HK-2 (cell line): Measurements from ENCODE around the gene CCDC127.
"Not testable (repeated sequence)": the region's sequence is repeated elsewhere in the genome, so short reads cannot be mapped to it uniquely, and the experiment has no call there.

Experiments
- DNase-seq: peaks from one replicate; pipeline ENCODE4 v3.0.0-alpha.2; 2018; ENCODE audit not compliant: unreplicated experiment

The CCDC127 gene

DNA sequence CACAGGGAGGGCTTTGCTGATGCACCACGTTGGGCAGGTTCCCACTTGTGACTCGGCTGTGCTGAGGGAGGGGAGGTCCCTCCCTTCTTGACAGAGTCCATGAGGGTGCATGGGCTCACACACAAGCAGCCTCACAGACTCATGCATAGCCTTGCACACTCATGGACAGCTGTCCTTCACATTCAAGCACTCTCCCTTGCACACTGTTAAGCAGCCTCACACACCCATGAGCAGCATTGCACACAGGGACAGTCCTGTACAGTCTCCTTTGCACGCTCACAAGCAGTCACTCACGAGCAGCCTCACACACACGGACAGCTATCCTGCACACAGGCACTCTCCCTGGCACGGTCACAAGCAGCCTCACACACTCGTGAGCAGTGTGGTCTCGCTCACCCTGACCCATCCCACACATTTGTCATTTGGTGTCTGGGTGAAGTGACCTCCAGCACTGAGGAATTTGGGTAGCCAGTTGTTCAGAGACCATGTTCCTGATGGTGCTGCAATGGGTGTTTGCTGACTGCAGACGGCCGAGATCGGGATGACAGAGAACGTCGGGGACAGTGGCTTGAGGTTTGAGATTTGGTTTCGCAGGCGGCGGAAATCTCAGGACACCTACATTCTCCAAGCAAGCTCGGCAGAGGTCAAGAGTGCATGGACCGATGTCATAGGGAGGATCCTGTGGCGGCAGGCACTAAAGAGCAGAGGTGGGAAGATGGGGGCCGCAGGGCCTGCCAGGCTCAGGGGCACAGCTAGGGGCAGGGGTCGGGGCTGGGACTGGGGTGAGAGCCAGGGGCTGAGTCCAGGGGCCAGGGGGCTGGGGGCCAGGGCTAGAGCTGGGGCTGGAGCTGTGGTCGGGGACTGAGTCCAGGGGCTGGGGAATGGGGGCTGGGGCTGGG lies 44.3 kb downstream of the CCDC127 start:
- no peak for DNase-seq

DNA sequence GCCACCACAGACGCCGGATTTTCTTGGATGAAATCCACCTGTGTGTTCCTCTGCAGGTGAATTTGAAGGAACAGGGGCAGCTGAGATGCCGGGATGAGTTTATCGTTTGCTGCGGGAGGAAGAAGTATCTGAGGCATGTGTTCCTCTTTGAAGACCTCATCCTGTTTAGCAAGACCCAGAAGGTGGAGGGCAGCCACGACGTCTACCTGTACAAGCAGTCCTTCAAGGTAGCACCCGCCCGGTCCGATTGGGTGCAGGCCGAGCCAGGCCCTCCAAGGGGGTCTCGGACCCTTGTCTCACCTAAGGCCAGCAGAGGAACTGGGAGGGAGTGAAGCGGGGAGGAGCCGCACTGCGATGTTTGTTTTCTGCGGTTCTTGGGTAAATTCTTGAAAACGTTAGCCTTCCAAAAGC lies 45.1 kb downstream of the CCDC127 start:
- no peak for DNase-seq

DNA sequence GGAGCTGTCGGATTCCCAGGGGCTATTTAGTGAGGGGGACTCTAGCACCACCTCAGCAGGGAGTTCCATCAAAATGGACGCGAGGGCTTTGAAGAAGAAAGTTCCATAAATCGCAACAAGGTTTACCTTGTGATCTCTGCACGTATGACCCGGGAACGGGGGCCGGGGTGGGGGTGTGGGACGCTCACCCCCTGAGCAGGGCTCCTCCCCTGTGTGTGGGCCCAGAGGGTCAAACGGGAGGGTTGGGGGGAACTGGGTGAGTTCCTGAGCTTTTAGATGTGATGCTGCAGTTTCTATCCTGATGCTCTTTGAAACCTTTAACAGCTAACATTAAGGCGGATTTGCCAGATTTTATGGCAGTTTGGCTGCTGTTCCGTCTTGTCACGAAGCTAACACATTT lies 45.5 kb downstream of the CCDC127 start:
- DNase-seq: no peak

DNA sequence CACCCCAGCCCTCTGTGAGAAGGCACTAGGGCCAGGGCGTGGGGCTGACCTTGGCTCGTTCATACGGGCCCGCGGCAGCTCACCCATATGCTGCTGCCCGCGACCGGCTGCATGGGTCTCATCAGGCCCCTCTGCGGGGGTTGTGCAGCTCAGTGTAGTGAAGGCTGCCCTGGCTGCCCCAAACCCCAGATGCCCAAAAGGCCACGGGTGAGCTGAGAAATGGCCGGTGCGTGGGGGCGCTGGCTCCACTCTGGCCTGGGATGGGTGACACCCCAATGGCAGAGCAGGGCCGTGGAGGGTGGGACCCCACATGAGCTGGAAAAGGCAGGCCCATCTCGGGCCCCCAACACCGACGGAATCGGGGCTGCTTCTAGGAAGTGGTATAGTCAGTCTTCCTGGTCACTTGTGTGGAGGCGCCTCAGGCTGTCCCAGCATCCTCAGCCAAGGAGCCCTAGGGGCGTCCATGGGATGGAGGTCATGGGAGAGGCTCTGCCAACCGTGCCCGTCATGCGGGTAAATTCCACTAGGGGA lies 46.1 kb downstream of the CCDC127 start:
- no peak for DNase-seq

GRCh38 chr5:170971-171800 lies 46.8 kb downstream of the CCDC127 start:
- DNase-seq: no peak

DNA sequence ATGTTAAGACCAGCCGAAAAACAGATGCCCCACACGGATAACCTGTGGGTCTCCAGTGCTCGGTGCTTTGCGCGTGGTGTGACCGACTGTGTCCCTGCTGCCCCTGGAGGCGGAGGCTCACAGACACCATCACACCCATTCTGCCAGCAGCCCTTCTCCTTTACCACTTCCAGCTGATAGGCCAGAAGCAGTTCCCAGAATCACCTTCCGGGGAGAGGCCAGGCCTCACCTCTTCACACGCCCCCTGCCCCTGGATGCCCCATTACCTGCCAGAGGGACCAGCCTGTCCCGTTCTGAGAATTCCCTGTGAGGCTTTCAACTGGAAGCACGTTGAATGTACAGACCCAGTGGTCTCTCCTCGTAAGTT lies 48.2 kb downstream of the CCDC127 start:
- DNase-seq: no peak

- no peak for DNase-seq
These were observed 48.8 kb downstream of the CCDC127 start for GRCh38 chr5:169071-169727.

GRCh38 chr5:167982-168660 lies 49.8 kb downstream of the CCDC127 start:
- DNase-seq: peak; percentile 80

GRCh38 chr5:167511-167910 lies 50.4 kb downstream of the CCDC127 start:
- no peak for DNase-seq

DNA sequence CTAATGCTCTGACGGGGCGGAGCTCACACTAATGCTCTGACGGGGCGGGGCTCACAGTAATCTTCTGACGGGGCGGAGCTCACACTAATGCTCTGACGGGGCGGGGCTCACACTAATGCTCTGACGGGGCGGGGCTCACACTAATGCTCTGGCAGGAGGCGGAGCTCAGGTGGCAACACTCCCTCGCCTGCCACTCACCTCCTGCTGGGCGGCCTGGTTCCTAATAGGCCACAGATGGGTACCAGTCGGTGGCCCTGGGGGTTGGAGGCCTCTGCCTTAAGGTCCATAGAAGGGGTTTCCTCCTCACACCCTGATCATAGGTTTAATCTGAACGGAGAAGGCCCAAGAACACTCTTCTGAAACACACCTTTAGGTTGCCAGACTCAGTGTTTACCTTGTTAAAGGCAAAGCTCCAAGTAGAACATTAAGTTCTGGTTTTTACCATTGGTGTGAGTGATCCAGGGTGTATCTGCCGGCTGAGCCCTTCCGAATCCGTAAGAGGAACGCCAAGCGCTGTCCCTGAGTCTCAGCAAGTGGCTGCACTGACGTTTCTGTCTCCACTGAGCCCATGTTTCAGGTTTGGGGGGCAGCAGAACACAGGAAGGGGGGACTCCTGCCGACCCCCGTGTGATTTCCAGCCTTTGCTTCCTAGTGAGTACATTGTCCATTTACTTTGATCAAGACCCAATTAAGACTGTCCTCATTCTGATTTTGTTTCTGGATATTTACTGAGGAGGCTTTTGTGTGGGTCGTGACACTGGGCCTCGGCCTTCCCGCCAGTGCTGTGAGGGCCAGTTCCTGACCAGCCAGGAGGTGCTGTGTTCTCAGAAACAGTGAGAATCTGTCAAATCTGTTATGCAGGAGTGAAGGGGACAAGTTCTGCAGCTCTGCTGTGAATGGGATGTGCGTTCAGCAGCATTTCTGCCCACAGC lies 51.2 kb downstream of the CCDC127 start:
- DNase-seq: no peak

- not testable (repeated sequence) for DNase-seq
These were observed 53.2 kb downstream of the CCDC127 start for GRCh38 chr5:164783-165182.

GRCh38 chr5:164244-164643 lies 53.7 kb downstream of the CCDC127 start:
- no peak for DNase-seq

- no peak for DNase-seq
These were observed 54.1 kb downstream of the CCDC127 start for GRCh38 chr5:163841-164240.

DNA sequence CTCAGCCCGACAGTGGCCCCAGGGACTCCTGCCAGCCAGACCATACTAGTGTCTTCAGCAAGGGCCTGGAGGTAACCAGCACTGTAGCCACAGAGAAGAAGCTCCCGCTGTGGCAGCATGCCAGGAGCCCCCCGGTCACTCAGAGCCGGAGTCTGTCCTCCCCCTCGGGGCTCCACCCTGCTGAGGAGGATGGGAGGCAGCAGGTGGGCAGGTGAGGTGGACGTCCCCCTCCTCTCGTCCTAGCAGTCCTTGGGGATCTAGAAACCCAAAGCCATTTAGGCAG lies 54.7 kb downstream of the CCDC127 start:
- no peak for DNase-seq

GRCh38 chr5:162565-163337 lies 55.2 kb downstream of the CCDC127 start:
- DNase-seq: no peak

- no peak for DNase-seq
These were observed 55.8 kb downstream of the CCDC127 start for GRCh38 chr5:162190-162564.

- no peak for DNase-seq
These were observed 56.2 kb downstream of the CCDC127 start for GRCh38 chr5:161803-162110.

GRCh38 chr5:160921-161802 lies 56.8 kb downstream of the CCDC127 start:
- DNase-seq: no peak

GRCh38 chr5:160173-160510 lies 57.8 kb downstream of the CCDC127 start:
- DNase-seq: no peak
